H9 (cell line): ENCODE data around the gene CRLF3. TPM values are rescaled to one million over a fixed set of nuclear protein-coding genes. Genes with fewer than 3 reads are reported as not detected.

ENCODE experiments used
- DNase-seq: peaks from one replicate; pipeline ENCODE4 v3.0.0-alpha.2; 2017
- H2AFZ ChIP-seq: one replicate; pipeline ENCODE4 v1.6.1; 2013; ENCODE audit warnings: mild to moderate bottlenecking, low read length, control low read depth, moderate library complexity
- H2AK5ac ChIP-seq: 2 replicates; pipeline ENCODE4 v1.6.1; 2013; ENCODE audit warnings: low read length, control low read depth, mixed read lengths; ENCODE audit not compliant: insufficient read length
- H2BK120ac ChIP-seq: one replicate; pipeline ENCODE4 v1.6.1; 2013; ENCODE audit warnings: low read depth, mild to moderate bottlenecking, low read length, control low read depth, inconsistent platforms; ENCODE audit not compliant: poor library complexity, severe bottlenecking
- H2BK12ac ChIP-seq: 2 replicates; pipeline ENCODE4 v1.6.1; 2013; ENCODE audit warnings: low read length, control low read depth, mixed read lengths, low read depth; ENCODE audit not compliant: insufficient read length
- H2BK15ac ChIP-seq: 2 replicates; pipeline ENCODE4 v1.6.1; 2013; ENCODE audit warnings: low read depth, low read length, control low read depth
- H2BK20ac ChIP-seq: one replicate; pipeline ENCODE4 v1.6.1; 2013; ENCODE audit warnings: low read depth, mild to moderate bottlenecking, low read length, control low read depth, inconsistent platforms; ENCODE audit not compliant: poor library complexity, severe bottlenecking
- H2BK5ac ChIP-seq: 2 replicates; pipeline ENCODE4 v1.6.1; 2013; ENCODE audit warnings: low read length, control low read depth, mixed read lengths; ENCODE audit not compliant: insufficient read length
- H3K14ac ChIP-seq: 2 replicates; pipeline ENCODE4 v1.6.1; 2013; ENCODE audit warnings: low read length, control low read depth; ENCODE audit not compliant: insufficient read depth
- H3K18ac ChIP-seq: 2 replicates; pipeline ENCODE4 v1.6.1; 2013; ENCODE audit warnings: low read depth, mild to moderate bottlenecking, mixed read lengths, low read length, control low read depth; ENCODE audit not compliant: insufficient read length
- H3K23ac ChIP-seq: 2 replicates; pipeline ENCODE4 v1.6.1; 2013; ENCODE audit warnings: low read length, control low read depth, mixed read lengths, low read depth; ENCODE audit not compliant: insufficient read length
- H3K23me2 ChIP-seq: 2 replicates; pipeline ENCODE4 v1.6.1; 2013; ENCODE audit warnings: low read depth, mild to moderate bottlenecking, mixed read lengths, low read length, control low read depth; ENCODE audit not compliant: insufficient read length, poor library complexity, severe bottlenecking
- H3K27ac ChIP-seq: 2 replicates; pipeline ENCODE4 v1.5.1; 2013; ENCODE audit warnings: low read length, control low read depth, mixed read lengths, low read depth; ENCODE audit not compliant: insufficient read length
- H3K27me3 ChIP-seq: 2 replicates; pipeline ENCODE4 v1.6.1; 2013; ENCODE audit warnings: low read length, control low read depth, inconsistent platforms; ENCODE audit not compliant: insufficient read depth
- H3K4ac ChIP-seq: 2 replicates; pipeline ENCODE4 v1.6.1; 2013; ENCODE audit warnings: low read depth, mild to moderate bottlenecking, control low read depth, inconsistent platforms, low read length, moderate library complexity
- H3K4me1 ChIP-seq: 2 replicates; pipeline ENCODE4 v1.6.1; 2013; ENCODE audit warnings: low read length, control low read depth, inconsistent platforms; ENCODE audit not compliant: insufficient read depth
- H3K4me2 ChIP-seq: 2 replicates; pipeline ENCODE4 v1.6.1; 2013; ENCODE audit warnings: low read length, control low read depth, mixed read lengths; ENCODE audit not compliant: insufficient read length, insufficient read depth
- H3K56ac ChIP-seq: 2 replicates; pipeline ENCODE4 v1.6.1; 2013; ENCODE audit warnings: low read depth, mild to moderate bottlenecking, mixed read lengths, low read length, control low read depth; ENCODE audit not compliant: insufficient read length
- H3K79me1 ChIP-seq: 2 replicates; pipeline ENCODE4 v1.6.1; 2013; ENCODE audit warnings: low read depth, mild to moderate bottlenecking, moderate library complexity, low read length, control low read depth, inconsistent platforms; ENCODE audit not compliant: insufficient read depth, poor library complexity, severe bottlenecking
- H3K79me2 ChIP-seq: 2 replicates; pipeline ENCODE4 v1.6.1; 2013; ENCODE audit warnings: low read length, control low read depth, inconsistent platforms; ENCODE audit not compliant: insufficient read depth
- H3K9ac ChIP-seq: 2 replicates; pipeline ENCODE4 v1.6.1; 2013; ENCODE audit warnings: low read length, control low read depth, mixed read lengths; ENCODE audit not compliant: insufficient read length; ENCODE audit errors: extremely low read depth
- H3K9me3 ChIP-seq: one replicate; pipeline ENCODE4 v1.6.1; 2013; ENCODE audit warnings: low read depth, low read length, inconsistent platforms; ENCODE audit not compliant: control insufficient read depth
- H3T11ph ChIP-seq: one replicate; pipeline ENCODE4 v1.6.1; 2013; ENCODE audit warnings: mild to moderate bottlenecking, low read length, control low read depth, inconsistent platforms
- H4K20me1 ChIP-seq: one replicate; pipeline ENCODE4 v1.6.1; 2013; ENCODE audit not compliant: control insufficient read depth, insufficient read length, insufficient read depth
- H4K5ac ChIP-seq: 2 replicates; pipeline ENCODE4 v1.6.1; 2013; ENCODE audit warnings: low read depth, mild to moderate bottlenecking, mixed read lengths, low read length, control low read depth; ENCODE audit not compliant: insufficient read length
- H4K8ac ChIP-seq: replicated peaks from 2 replicates; pipeline ENCODE4 v1.6.1; 2013; ENCODE audit warnings: low read length, control low read depth, mixed read lengths, low read depth; ENCODE audit not compliant: insufficient read length
- H4K91ac ChIP-seq: 2 replicates; pipeline ENCODE4 v1.6.1; 2013; ENCODE audit warnings: low read depth, mild to moderate bottlenecking, moderate library complexity, mixed read lengths, low read length, control low read depth; ENCODE audit not compliant: insufficient read length
- H3K27ac Mint-ChIP-seq, 3 experiments: 2 replicates in 2 of 3; 3 replicates in 1 of 3; pipeline ENCODE4 v1.8.0; 2020 to 2021; ENCODE audit warnings: mixed read lengths in 3 of 3, mild to moderate bottlenecking in 1 of 3, moderate library complexity in 1 of 3
- H3K27me3 Mint-ChIP-seq: 2 replicates; pipeline ENCODE4 v1.8.0; 2021; ENCODE audit warnings: low read depth, mild to moderate bottlenecking, moderate library complexity, mixed read lengths
- H3K36me3 Mint-ChIP-seq, 3 experiments: 2 replicates in 2 of 3; 3 replicates in 1 of 3; pipeline ENCODE4 v1.8.0; 2020 to 2021; ENCODE audit warnings: low read depth in 3 of 3, mixed read lengths in 3 of 3; ENCODE audit not compliant: insufficient read depth in 1 of 3
- H3K4me1 Mint-ChIP-seq, 2 experiments: 2 replicates each; pipeline ENCODE4 v1.8.0; 2020; ENCODE audit warnings: mixed read lengths in 2 of 2
- H3K4me3 Mint-ChIP-seq, 2 experiments: 2 replicates in 1 of 2; 3 replicates in 1 of 2; pipeline ENCODE4 v1.8.0; 2020 to 2021; ENCODE audit warnings: mild to moderate bottlenecking in 2 of 2, mixed read lengths in 2 of 2, moderate library complexity in 1 of 2
- H3K9me3 Mint-ChIP-seq, 2 experiments: 2 replicates in 1 of 2; 3 replicates in 1 of 2; pipeline ENCODE4 v1.8.0; 2020; ENCODE audit warnings: mild to moderate bottlenecking in 2 of 2, mixed read lengths in 2 of 2, moderate library complexity in 1 of 2
- WGBS: extraction: QIAGEN DNeasy Blood & Tissue Kit; methylation state at CpG from one replicate; pipeline ENCODE4 v1.1.7; 2013; ENCODE audit warnings: missing lambda C conversion rate, low lambda C conversion rate, mixed read lengths; ENCODE audit not compliant: insufficient read length; ENCODE audit errors: extremely low coverage; 5-methylcytosine and 5-hydroxymethylcytosine counted together
- total RNA-seq: library from RNA; stranded (reverse); gene quantifications from 2 replicates; pipeline ENCODE4 v1.2.1, GENCODE V29; 2021
- TF ChIP-seq, protein P1 (sequence below): fragments of 200-600 bp; sonication (generic); conservative IDR thresholded peaks from 3 replicates; pipeline ENCODE4 v1.8.0; 2021; ENCODE audit warnings: antibody characterized with exemption, mild to moderate bottlenecking

Gene CRLF3
- total RNA-seq, 1 experiment from 2014 or later = 18.1 TPM

DNA sequence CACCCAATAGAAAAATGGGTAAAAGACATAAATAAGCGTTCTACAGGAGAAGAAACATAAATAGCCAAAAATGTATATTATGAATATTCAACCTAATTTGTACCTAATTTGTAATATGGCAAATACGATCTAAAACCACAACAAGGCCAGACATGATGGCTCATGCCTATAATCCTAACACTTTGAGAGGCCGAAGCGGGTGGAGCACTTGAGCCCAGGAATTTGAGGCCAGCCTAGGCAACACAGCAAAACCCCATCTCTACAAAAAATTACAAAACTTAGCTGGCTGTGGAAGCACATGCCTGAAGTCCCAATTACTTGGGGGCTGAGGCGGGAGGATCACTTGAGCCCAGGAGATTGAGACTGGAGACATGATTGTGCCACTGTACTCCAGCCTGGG, 30.1 kb downstream of the CRLF3 start:
- peak overlapping the region in 1 of 3 experiments; percentile 61; a peak in 1 of 7 replicates for H3K27ac Mint-ChIP-seq
- Histone ChIP-seq H2AFZ (no peak overlapping the region), H3K23me2 (no peaks in the 10 kb centered on the region), H3K56ac (no peak overlapping the region), H4K91ac (no peak overlapping the region), H3T11ph (no peak overlapping the region), H3K9me3 (no peaks in the 10 kb centered on the region), H2BK15ac (no peak overlapping the region), H4K5ac (no peak overlapping the region), H2AK5ac (no peak overlapping the region), H3K4ac (no peak overlapping the region), H3K27me3 (no peaks in the 10 kb centered on the region), H2BK20ac (no peak overlapping the region), H4K8ac (no peak overlapping the region), H3K4me1 (no peaks in the 10 kb centered on the region), H2BK120ac (no peak overlapping the region), H3K79me2 (no peaks in the 10 kb centered on the region), H3K79me1 (no peaks in the 10 kb centered on the region), H3K4me2 (no peak overlapping the region), H3K23ac (no peak overlapping the region), H4K20me1 (no peaks in the 10 kb centered on the region), H2BK12ac (no peak overlapping the region), H3K18ac (no peak overlapping the region), H3K27ac (no peak overlapping the region), H2BK5ac (no peak overlapping the region), H3K14ac (no peak overlapping the region), H3K9ac (no peak overlapping the region)
- no peak overlapping the region for H3K4me3 Mint-ChIP-seq
- H3K27me3 Mint-ChIP-seq = no peaks in the 10 kb centered on the region
- TF ChIP-seq, protein P1, sequence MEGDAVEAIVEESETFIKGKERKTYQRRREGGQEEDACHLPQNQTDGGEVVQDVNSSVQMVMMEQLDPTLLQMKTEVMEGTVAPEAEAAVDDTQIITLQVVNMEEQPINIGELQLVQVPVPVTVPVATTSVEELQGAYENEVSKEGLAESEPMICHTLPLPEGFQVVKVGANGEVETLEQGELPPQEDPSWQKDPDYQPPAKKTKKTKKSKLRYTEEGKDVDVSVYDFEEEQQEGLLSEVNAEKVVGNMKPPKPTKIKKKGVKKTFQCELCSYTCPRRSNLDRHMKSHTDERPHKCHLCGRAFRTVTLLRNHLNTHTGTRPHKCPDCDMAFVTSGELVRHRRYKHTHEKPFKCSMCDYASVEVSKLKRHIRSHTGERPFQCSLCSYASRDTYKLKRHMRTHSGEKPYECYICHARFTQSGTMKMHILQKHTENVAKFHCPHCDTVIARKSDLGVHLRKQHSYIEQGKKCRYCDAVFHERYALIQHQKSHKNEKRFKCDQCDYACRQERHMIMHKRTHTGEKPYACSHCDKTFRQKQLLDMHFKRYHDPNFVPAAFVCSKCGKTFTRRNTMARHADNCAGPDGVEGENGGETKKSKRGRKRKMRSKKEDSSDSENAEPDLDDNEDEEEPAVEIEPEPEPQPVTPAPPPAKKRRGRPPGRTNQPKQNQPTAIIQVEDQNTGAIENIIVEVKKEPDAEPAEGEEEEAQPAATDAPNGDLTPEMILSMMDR = no peak
- no peaks in the 10 kb centered on the region for H3K9me3 Mint-ChIP-seq
- peaks cover 28 to 79% (median 66%) of the 10 kb centered on the region in 3 experiments; a peak in 6 of 7 replicates for H3K36me3 Mint-ChIP-seq
- no CpG with 5 or more reads among the region's 5 CpGs for WGBS
- no peaks in the 10 kb centered on the region for H3K4me1 Mint-ChIP-seq
- no peak for DNase-seq
